ENCODE results near the gene ADAMTSL1.

ADAMTSL1 gene

GRCh38 chr9:18500451-18500850 is 26.5 kb downstream of the ADAMTSL1 start:
- no peak for DNase-seq

DNA sequence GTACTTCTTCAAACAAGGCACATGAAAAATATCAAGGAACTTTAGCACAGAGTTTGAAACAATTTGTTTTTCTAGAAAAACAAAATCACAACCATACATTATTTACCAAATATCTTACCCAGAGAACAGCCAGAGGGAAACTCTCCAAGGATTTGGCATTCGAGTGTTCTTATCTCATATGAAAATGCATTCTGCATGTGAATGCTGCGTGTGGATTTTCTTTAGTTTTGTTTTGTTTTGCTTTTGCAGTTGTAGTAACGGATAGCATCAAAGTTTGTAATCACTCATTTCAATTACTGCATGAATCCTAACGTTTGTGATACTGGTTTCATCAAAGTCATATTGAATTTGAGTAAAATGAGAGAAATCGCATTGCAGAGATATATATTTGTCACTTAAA is 28.0 kb downstream of the ADAMTSL1 start:
- no peak for DNase-seq

DNA sequence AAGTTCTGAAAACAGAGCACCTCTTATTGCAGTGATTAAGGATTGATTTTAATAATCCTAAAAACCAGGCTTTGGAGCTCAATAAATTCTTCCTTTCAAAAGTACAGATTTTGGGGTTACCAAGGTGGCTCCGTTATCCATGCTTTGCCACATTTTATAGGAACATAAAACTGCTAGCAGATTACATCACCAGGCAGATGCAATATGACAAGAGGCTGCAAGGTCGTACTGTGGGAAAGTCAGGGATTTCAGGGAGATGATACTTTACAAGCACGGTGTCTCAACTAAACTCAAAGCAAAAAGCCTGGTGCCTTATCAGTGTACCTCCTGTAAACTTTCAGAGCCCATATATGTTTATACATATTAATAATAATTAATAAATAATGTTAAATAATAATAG is 28.6 kb downstream of the ADAMTSL1 start:
- DNase-seq: no peak

DNA sequence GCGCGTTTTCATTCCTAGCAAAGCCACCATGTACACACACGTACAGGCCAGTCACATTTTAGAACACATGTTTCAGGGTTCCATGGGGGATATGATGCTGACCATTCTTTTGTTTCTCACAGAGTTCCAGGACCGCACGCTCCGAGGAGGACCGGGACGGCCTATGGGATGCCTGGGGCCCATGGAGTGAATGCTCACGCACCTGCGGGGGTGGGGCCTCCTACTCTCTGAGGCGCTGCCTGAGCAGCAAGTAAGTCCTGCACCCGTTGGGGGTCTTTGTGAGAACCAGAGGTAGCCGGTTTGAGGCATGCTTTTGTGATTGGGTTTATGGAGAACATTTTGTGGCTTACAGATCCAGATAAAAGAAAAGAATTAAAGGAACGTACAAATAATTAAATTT is 30.8 kb downstream of the ADAMTSL1 start:
- DNase-seq: no peak

- DNase-seq: no peak
Measured at GRCh38 chr9:18507151-18507550, 33.2 kb downstream of the ADAMTSL1 start.

- no peak for DNase-seq
Measured at GRCh38 chr9:18516514-18516913, 42.6 kb downstream of the ADAMTSL1 start.

- DNase-seq: no peak
Measured at GRCh38 chr9:18516965-18517364, 43.0 kb downstream of the ADAMTSL1 start.

- no peak for DNase-seq
Measured at GRCh38 chr9:18520416-18521047, 46.6 kb downstream of the ADAMTSL1 start.

DNA sequence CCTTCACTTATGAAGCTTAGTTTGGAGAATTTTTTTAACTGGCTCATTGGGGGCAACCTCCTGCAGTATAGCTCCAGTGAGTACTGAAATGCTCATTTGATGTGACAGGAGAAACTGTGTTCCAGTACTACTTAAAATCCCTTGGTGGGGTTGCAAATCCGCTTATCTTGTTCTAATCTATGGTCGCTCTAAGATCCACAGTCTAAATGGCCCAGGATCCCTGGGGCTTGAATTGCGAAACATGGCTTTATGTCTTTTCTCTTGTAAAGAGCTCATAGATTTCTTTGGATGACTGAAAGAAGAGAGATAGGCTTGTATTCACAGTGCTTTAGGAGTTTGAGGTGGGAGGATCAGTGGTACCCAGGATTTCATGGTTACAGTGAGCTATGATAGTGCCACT is 52.7 kb downstream of the ADAMTSL1 start:
- DNase-seq: no peak

DNA sequence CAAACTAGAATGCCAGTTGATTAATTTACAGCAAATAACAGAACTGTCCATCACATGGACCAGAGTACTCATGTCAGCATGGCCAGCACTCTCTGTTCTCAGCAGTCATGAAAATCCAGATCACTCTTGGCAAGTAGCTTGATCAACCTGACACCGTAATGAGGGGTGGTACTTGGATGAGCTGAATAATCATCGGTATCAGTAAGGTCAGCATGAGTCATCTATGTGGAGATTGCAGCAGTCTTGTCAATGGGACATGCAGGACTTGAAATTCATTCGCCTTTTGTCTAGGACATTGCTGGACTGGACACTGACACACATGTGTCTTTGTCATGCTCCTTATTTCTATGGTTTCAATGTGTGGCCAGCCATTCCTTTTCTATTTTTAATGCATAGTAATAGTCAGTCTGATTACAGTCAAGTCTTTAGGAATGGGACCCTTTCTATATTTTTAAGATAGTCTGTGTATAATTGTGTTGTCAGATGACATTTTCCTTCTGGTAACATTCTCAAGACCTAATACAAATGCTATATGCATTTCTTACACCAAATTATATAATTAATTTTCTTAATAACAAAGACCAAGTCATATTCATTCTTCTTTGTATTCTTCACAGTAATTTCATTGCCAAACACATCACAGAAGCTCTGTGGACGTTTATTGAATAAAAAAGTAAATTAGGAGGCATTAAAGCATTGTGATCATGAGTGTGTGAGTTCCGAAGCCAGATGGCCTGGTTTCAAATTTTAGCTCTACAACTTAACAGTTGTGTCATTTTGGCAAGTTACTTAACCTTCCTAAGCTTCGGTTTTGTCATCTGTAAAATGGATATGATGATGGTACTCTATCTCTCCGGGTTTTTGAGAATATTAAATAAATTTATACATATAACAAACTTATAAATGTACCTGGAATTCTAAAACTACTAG is 57.4 kb downstream of the ADAMTSL1 start:
- DNase-seq: no peak

GRCh38 chr9:18534611-18535010 is 60.7 kb downstream of the ADAMTSL1 start:
- no peak for DNase-seq

DNA sequence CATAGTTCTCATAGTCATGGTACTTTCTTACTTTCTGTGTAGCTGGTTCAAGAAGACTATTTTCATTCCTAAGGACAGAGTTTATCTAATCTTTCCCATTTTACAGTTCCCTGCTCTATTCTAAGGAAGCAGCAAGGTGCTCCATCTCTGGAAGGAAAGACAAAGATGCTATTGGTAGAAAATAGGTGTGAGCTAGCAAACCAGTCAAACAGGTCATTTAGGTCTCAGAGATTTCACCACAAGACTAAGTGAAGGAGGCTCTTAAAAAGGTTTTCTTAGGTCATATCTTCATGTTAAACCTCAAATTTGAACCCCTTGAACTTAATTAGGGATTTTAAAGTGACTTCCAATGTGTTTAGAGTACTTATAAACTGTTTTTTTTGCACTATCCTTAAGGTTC is 62.6 kb downstream of the ADAMTSL1 start:
- no peak for DNase-seq

- DNase-seq: no peak
Measured at GRCh38 chr9:18539203-18539693, 65.3 kb downstream of the ADAMTSL1 start.

DNA sequence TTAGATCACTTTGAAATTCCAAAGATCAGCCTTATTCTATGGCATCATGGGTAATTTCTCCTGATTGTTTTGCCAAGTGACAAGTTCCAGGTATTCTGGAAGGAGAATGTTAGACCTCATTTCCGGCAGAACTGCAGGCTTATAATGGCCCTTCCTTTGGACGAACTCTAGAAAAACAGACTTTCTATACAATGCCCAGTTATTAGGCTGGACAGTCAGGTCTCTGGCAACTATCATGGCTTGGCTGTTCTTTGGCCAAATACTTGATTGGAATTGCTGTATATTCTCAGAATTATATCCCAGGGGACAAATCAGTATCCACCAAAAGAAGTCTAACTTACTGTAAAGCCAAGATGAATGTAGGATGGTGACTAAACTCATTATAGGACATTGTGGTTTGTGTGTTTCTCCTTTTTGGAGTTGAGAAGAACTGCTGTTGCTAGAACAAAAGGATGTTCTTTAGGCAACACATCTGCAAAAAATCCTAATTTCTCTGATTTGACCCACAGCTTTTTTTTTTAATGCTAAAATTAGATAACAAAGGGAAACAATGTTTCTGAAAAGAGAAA is 69.0 kb downstream of the ADAMTSL1 start:
- DNase-seq: no peak

- no peak for DNase-seq
Measured at GRCh38 chr9:18543406-18544192, 69.6 kb downstream of the ADAMTSL1 start.

GRCh38 chr9:18544456-18544855 is 70.5 kb downstream of the ADAMTSL1 start:
- DNase-seq: no peak

DNA sequence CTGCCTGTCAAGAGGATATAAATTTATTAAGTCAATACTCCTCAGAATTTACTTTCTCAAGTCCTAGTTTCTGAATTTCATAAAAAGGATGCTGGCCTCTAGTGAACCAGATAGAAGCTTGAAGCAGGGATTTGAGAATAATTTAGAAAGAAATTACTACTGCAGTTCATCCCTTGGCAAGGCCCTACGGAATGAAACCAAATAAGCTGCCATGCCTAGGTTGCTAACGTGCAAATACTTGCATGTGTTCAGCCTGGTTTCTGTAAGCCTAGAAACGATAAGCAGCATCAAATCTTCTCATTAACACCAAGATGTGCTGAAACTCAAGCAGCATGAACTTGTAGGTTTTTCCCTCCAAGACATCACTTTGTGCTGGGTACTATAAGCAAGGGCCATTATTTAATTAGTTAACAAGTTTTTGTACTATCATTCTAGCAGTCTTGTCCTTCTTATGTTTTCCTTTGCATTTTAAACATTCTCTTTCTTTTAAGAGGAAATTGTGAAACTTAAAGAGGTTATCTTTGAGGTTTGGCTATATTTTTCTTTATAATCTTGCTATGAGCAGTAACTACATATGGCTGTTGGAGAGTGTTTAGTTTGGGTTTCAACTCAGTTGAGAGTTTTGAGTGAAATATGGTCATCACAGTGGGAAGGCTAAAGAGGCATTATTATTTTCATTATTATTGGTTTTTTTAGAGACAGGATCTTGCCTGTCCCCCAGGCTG is 71.8 kb downstream of the ADAMTSL1 start:
- no peak for DNase-seq

- DNase-seq: no peak
Measured at GRCh38 chr9:18548456-18548855, 74.5 kb downstream of the ADAMTSL1 start.

DNA sequence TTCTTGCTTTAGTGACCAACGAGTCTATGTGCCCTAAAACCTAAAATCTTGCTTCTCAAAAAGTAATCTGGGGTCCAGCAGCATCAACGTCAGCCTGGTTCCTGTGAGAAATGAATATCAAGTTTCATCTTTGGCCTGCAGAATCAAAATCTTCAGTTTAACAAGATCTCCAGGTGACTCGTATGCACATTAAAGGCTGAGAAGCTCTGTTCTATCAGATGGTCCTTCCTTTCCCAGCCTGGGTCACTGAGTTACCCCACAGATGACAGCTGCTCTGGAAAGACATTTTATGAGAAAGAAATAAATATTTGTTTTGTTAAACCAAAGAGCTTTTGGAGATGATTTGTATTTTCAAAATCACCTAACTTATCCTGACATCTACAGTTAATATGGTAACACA is 75.8 kb downstream of the ADAMTSL1 start:
- DNase-seq: no peak

DNA sequence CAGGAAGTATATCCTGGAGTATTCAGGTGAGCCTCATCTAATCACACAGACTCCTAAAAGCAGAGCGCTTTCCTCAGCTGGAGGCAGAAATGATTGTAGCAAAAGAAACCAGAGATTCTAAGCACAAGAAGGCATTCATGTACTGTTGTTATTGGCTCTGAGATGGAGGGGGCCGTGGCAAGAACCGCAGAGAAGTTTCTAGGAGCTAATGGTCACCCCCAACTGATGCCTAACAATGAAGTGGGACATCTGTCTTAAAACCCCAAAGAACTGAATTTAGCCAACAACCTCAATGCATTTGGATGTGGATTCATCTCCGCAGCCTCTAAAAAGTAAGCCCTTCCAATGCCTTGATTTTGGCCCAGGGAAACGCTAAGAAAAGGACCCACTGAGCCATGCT is 76.3 kb downstream of the ADAMTSL1 start:
- no peak for DNase-seq

DNA sequence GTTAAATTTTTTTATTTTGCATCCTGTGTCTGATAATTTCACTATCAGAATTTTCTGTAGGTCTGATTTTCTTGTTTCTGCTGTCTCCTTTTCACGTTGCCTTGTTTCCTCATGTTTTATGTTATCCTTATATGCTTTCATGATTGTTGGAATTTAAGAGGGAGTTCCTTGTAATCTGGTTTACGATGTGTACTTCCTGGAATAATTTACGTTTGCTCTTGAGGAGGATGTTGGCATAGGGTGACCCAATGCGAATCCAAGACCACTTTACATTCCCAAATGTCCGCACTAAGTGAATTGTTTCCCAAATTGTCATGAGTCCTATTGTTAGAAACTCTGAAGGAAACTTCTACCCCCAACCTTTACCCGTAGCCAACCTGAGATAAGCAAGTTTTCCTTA is 80.3 kb downstream of the ADAMTSL1 start:
- no peak for DNase-seq
